ENCODE measurements around the gene TMEM201. TPM values are rescaled to one million over a fixed set of nuclear protein-coding genes. Genes with fewer than 3 reads are reported as not detected.

The TMEM201 gene
- total RNA-seq, 1 donor from 2014 or later = 26.0 TPM

- no peak for TF ChIP-seq CTCF (conservative IDR thresholded peaks at IDR 0.05)
- H3K27me3 Mint-ChIP-seq = peaks cover 7% of the 10 kb centered on the region
- no peaks in the 10 kb centered on the region for H3K36me3 Mint-ChIP-seq
- no peaks in the 10 kb centered on the region for H3K9me3 Mint-ChIP-seq
- no peak for DNase-seq (ENCODE audit: extremely low spot score, unreplicated experiment)
- H3K4me1 Mint-ChIP-seq (ENCODE audit: unreplicated experiment) = no peaks in the 10 kb centered on the region
- H3K27ac Mint-ChIP-seq = no peak overlapping the region
- H3K4me3 Mint-ChIP-seq = no peak overlapping the region
Observed at GRCh38 chr1:9634582-9634981, 45.9 kb downstream of the TMEM201 start.

GRCh38 chr1:9639227-9639626 is 50.5 kb downstream of the TMEM201 start:
- Mint-ChIP-seq H3K27me3 (peaks cover 9% of the 10 kb centered on the region), H3K4me1 (ENCODE audit: unreplicated experiment) (no peaks in the 10 kb centered on the region), H3K27ac (no peak overlapping the region), H3K9me3 (no peaks in the 10 kb centered on the region), H3K36me3 (no peaks in the 10 kb centered on the region), H3K4me3 (no peak overlapping the region)
- TF ChIP-seq CTCF (conservative IDR thresholded peaks at IDR 0.05) = no peak
- no peak for DNase-seq (ENCODE audit: extremely low spot score, unreplicated experiment)

GRCh38 chr1:9643351-9644256 is 54.9 kb downstream of the TMEM201 start:
- Mint-ChIP-seq H3K9me3 (no peaks in the 10 kb centered on the region), H3K27ac (no peak overlapping the region), H3K4me3 (no peak overlapping the region), H3K4me1 (ENCODE audit: unreplicated experiment) (no peaks in the 10 kb centered on the region), H3K36me3 (no peaks in the 10 kb centered on the region), H3K27me3 (peaks cover 16% of the 10 kb centered on the region)
- DNase-seq (ENCODE audit: extremely low spot score, unreplicated experiment) = no peak
- no peak for TF ChIP-seq CTCF (conservative IDR thresholded peaks at IDR 0.05)

- no peak for TF ChIP-seq CTCF (conservative IDR thresholded peaks at IDR 0.05)
- Mint-ChIP-seq H3K27ac (no peak overlapping the region), H3K36me3 (no peaks in the 10 kb centered on the region)
Observed at GRCh38 chr1:9646037-9646436, 57.3 kb downstream of the TMEM201 start.

GRCh38 chr1:9648171-9648570 is 59.5 kb downstream of the TMEM201 start:
- H3K27me3 Mint-ChIP-seq = peaks cover 42% of the 10 kb centered on the region
- no peaks in the 10 kb centered on the region for H3K9me3 Mint-ChIP-seq
- H3K27ac Mint-ChIP-seq = no peak overlapping the region
- peaks cover 4% of the 10 kb centered on the region for H3K4me1 Mint-ChIP-seq (ENCODE audit: unreplicated experiment)
- H3K36me3 Mint-ChIP-seq = no peaks in the 10 kb centered on the region
- TF ChIP-seq CTCF (conservative IDR thresholded peaks at IDR 0.05) = no peak
- no peak for DNase-seq (ENCODE audit: extremely low spot score, unreplicated experiment)
- no peak overlapping the region for H3K4me3 Mint-ChIP-seq

More at GRCh38 chr1:9646037-9646436, 57.3 kb downstream of the TMEM201 start:
- no peaks in the 10 kb centered on the region for H3K9me3 Mint-ChIP-seq
- no peaks in the 10 kb centered on the region for H3K4me1 Mint-ChIP-seq (ENCODE audit: unreplicated experiment)
- DNase-seq (ENCODE audit: extremely low spot score, unreplicated experiment) = no peak
- no peak overlapping the region for H3K4me3 Mint-ChIP-seq
- peaks cover 28% of the 10 kb centered on the region for H3K27me3 Mint-ChIP-seq
